ENCODE measurements around the gene SIRPB2. TPM values are rescaled to one million over a fixed set of nuclear protein-coding genes. Genes with fewer than 3 reads are reported as not detected.

Gene SIRPB2
- total RNA-seq, 2 donors from 2014 or later = 1.1 to 2.4 TPM

DNA sequence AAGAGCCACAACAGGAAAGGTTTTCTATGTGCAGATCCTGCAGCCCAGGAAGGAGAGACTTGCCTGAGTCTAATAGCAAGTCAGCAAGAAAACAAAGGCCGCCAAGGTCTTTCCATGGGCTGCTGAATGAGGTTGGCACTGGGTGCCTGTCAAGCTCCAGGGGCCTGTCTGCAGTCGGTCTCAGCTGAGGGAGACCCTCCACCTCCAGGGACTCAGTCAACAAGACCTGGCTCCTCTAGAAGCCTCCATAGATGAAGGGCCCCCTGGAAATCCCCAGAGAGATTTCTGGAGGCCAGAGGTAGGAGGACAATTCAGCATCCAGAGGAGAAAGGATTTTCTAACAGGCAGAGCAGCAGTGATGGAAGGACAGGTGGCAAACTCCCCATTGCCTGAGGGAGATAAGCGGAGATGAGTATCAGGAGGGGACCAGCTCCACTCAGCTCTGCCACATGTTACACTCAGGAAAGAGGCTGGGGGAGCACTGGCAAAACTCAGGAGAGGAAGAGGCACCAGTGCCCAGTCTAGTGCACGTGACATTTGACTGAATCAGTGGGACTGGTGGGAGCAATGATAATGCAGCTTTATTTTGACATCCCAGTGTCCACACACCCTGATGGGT lies 64.9 kb downstream of the SIRPB2 start:
- DNase-seq (no peak), ATAC-seq (no peak)
- intact Hi-C loops (cut with DNase I, micrococcal nuclease) = no loop called here

Other genes starting within 250 kb of the SIRPB2 start
- gene SNPH, start 225.1 kb downstream of the SIRPB2 start, total RNA-seq = 1 to 10 TPM; 1.4 to 2.4 TPM
- gene SDCBP2, start 162.3 kb downstream of the SIRPB2 start, total RNA-seq = 100 to 1,000 TPM; 262 to 489 TPM
- gene FKBP1A, start 98.4 kb downstream of the SIRPB2 start, total RNA-seq = 100 to 1,000 TPM; 259 to 309 TPM
- 10 to 100 TPM; 61.6 to 81.5 TPM for gene NSFL1C, start 24.6 kb downstream of the SIRPB2 start, total RNA-seq
- gene SIRPD, start 66.3 kb upstream of the SIRPB2 start, total RNA-seq = not detected
- 1 to 10 TPM in 1 of 2 donors, under 1 TPM in 1; 0.37 to 1.8 TPM for gene SIRPB1, start 128.6 kb upstream of the SIRPB2 start, total RNA-seq
- gene SIRPG, start 166.4 kb upstream of the SIRPB2 start, total RNA-seq = 1 to 10 TPM in 1 of 2 donors, under 1 TPM in 1; 0.52 to 1.1 TPM

Measured in left colon (tissue), 2 donors.